A673 (cell line): ENCODE results near the gene PAQR9.

Experiments
- CTCF ChIP-seq: fragments of 300-800, 200-600 bp; sonication (generic); conservative IDR thresholded peaks from 2 replicates; pipeline ENCODE4 v1.5.1; 2017; ENCODE audit warnings: low read depth, mild to moderate bottlenecking, antibody characterized with exemption, low read length, moderate library complexity, mixed read lengths
- EZH2 ChIP-seq: fragments of 200-600 bp; sonication (generic); IDR thresholded peaks from 2 replicates; pipeline ENCODE4 v1.6.1; 2017; ENCODE audit warnings: borderline replicate concordance, low read depth, mild to moderate bottlenecking, mixed read lengths, antibody characterized with exemption, low read length; ENCODE audit not compliant: poor library complexity, severe bottlenecking

- no peak for TF ChIP-seq CTCF
- no peak for TF ChIP-seq EZH2
Observed at GRCh38 chr3:142923694-142924093, 39.8 kb downstream of the PAQR9 start.
